Esophagus squamous epithelium (tissue), 4 donors: ENCODE measurements around the gene COX17.

ENCODE experiments used
- CTCF ChIP-seq, 6 experiments: fragments of 450-650 bp in 4 of 6; fragments of 200-600 bp in 2 of 6; sonication (generic) in 2 of 6; IDR thresholded peaks; one replicate each; pipeline ENCODE4 v1.5.1; 2016 to 2019; ENCODE audit warnings: antibody characterized with exemption in 6 of 6, mild to moderate bottlenecking in 4 of 6, moderate library complexity in 4 of 6
- POLR2A ChIP-seq, 4 donors: fragments of 450-650 bp; IDR thresholded peaks; one replicate each; pipeline ENCODE4 v1.6.1; 2017; ENCODE audit warnings: antibody characterized with exemption in 4 of 4, mild to moderate bottlenecking in 4 of 4, moderate library complexity in 3 of 4

DNA sequence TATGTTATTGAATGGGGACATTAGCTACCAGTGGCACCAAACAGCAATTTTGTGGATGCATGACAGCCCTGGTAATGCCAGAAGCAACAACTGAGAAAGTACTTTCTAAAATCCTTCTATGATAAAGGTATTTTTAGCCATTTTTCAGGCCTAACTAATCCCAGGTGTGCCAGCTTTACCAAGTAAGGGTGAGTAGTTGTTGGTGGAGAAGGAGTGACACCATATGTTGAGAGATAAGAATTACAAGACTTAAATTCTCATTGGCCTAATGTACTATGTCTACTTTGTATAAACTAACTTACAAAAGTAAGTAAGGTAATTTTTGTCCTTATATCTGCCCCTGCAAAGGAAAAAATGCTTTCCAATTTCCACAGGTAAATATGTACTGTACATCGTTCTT, 4.1 kb upstream of the COX17 start:
- TF ChIP-seq POLR2A (IDR thresholded peaks at IDR 0.05) (no peak), CTCF (IDR thresholded peaks at IDR 0.05) (peak in 3 of 6 experiments; percentile 27 to 53 (median 35))
